GM10847 (cell line): ENCODE measurements around the gene FREM1.

Source experiments
- POLR2A ChIP-seq: IDR thresholded peaks from 2 replicates; pipeline ENCODE4 v1.6.1; 2011; ENCODE audit not compliant: insufficient read length; ENCODE audit errors: extremely low read depth

FREM1 gene, protein sequence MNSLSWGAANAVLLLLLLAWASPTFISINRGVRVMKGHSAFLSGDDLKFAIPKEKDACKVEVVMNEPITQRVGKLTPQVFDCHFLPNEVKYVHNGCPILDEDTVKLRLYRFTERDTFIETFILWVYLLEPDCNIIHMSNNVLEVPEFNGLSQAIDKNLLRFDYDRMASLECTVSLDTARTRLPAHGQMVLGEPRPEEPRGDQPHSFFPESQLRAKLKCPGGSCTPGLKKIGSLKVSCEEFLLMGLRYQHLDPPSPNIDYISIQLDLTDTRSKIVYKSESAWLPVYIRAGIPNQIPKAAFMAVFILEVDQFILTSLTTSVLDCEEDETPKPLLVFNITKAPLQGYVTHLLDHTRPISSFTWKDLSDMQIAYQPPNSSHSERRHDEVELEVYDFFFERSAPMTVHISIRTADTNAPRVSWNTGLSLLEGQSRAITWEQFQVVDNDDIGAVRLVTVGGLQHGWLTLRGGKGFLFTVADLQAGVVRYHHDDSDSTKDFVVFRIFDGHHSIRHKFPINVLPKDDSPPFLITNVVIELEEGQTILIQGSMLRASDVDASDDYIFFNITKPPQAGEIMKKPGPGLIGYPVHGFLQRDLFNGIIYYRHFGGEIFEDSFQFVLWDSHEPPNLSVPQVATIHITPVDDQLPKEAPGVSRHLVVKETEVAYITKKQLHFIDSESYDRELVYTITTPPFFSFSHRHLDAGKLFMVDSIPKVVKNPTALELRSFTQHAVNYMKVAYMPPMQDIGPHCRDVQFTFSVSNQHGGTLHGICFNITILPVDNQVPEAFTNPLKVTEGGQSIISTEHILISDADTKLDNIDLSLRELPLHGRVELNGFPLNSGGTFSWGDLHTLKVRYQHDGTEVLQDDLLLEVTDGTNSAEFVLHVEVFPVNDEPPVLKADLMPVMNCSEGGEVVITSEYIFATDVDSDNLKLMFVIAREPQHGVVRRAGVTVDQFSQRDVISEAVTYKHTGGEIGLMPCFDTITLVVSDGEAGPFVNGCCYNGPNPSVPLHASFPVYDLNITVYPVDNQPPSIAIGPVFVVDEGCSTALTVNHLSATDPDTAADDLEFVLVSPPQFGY (N-terminal part only)

DNA sequence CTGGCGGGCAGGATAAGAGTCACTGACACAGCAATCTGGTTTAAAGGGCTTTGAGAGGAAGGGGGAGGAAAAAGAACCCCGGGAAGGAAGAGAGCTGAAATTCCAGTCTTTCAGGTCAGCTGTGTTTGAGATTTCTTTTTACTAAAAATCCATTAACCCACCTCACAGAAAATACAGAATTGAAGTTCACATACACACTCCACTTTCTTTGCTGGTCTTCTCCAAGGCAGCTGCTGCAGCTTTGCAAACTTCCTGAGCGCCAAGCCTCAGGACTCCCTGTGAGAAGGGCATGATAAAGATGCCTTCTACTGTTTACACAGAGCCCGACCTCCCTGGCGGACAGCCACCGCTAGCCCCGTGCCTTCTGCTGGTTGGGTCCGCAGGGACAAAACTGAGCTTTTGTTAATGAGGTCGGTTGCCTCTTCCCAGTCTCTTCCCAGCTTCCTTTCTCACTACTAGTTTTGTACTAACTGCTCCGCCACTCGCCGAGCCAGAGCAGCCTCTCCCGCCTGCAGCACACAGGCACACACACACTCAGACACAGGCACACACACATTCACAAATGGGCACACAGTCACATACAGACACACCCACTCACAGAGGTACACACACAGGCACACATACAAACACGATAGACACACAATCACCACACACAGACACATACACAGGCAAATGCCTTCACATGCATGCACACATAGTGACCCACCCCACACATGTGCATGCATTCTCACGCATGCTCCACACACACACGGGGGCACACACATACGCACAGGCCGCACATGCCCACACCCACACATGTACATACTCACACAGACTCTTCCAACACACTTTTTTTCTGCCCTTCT is at the start of gene FREM1:
FREM1 (minus strand) TSS at position 468 of the 845 bp plus-strand sequence. CDS start 41,451 bp downstream, outside the sequence.
- TF ChIP-seq POLR2A: no peak

DNA sequence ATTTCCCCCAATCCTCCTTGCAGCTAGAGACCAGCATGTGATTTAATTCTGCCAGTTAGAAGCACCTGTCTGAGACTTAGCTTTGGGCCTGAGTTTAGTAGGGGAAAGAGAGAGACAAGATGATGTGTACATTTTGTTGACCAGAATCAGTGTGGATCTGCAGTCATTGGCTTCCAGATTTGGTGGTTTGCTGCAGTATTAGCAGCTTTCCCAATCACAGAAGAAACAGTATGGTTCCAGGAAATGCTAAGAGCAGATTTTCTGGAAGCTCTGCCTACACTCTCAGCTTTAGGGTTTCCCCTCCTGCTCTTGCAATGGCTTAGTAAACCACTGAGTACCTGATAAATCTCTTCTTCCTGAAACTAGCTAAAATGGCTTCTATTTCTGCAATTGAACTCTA is 48.8 kb upstream of the FREM1 start:
- no peak for TF ChIP-seq POLR2A

DNA sequence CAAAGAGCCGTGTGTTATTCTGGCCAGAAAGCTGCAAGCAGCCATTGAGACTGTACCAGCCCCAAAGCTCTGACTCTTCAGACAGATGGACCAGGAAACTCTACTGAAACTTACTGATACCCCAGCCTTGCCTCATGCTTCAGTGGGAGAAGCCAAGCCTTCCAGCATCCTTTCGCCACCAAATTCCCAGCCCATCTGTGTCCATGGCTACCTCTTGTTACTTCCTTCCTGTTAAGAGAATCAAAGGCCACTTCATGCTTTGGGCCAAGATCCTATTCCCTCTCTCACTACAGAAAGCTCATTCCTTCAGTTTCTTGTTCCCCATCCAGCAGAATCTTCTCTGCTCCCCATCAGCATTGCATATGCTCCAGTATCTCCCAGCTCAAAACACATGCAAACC is 46.9 kb upstream of the FREM1 start:
- no peak for TF ChIP-seq POLR2A

DNA sequence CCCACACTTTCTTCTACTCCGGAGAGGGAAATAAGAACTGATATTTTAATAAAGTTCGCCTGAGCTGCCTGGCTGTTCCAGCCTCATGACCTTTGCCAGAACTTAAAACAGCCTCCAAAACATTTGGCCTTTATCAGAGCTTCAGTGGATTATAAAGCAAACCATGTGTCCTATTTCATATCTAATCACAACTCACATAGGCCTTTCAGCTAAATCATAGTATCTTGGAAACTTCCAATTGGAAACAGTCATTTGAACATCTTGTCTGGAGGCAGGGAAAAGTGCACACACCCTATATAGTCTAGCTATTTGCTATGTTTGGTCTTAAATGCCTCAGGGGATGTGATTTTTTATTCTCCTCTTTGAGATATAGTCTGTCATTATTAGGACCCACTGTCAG is 46.0 kb upstream of the FREM1 start:
- no peak for TF ChIP-seq POLR2A

DNA sequence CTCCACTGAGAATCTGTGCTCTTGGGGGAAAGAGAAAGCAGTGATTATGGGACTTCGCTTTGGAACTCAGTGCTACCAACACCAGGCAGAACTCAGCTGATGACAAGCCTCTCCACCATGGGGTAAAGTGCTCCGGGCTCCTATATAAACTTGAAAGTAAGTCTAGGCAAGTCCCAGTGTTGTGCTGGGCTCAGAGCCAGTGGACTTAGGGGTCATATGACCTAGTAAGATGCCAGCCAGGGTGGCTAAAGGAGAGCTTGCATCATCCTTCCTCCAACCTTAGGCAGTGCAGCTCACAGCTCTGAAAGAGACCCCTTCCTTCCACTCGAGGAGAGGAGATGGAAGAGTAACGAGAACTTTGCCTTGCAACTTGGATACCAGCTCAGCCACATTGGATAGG is 35.1 kb upstream of the FREM1 start:
- TF ChIP-seq POLR2A: no peak

DNA sequence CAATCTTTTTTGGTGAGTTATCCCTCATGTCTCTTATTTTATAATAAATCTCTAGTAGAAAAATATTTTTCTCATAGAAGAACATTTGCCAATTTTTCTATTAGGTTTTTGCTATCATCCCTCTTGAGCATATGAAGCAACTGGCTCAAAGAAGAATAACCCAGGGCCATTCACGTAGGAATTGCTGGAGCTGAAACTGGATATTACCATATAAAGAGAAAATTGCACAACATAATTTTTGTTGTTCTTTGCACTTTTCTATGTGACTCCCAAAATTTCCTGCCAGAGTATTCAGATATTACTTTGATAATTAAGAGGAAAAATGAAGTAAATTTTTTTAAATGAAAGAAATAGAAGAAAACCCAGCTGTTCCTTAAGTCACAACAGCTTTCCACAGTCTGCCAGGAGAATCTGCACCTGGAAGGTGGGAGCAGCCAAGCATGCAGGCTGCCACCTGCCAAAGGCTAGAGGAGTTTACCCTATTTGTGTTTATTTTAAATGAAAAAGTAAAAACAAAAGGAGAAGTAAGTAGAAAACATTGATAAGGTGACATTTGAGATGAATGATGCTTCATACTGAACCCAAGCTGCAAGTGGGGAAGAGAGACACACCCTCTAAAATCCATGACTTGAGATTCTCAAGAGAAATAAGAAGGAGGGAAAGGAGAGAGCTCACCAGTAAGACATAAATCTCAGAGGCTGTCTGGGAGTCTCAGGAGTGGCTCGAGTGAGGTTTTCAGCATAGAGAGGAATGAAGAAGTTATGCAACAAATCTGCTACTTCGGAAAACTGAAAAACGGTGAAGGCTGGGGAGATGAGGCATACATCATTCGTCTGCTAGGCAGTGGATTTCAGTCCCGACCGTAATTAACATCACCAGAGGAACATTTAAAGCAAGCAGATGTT is 31.5 kb upstream of the FREM1 start:
- no peak for TF ChIP-seq POLR2A

DNA sequence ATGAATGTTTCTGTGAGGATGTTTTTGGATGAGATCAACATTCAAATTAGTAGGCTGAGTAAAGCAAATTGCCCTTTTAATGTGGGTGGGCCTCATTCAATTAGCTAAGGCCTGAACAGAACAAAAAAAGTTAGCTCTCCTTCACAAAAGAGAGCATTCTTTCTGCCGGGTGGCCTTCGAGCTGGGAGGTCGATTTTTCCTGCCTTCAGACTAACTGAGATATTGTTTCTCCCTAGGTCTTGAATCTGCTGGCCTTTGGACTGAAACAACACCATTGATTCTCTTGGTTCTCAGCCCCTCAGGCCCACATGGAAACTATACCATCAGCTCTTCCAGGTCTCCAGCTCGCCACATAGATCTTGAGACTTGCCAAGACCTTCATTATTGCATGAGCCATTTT is 29.1 kb upstream of the FREM1 start:
- no peak for TF ChIP-seq POLR2A

DNA sequence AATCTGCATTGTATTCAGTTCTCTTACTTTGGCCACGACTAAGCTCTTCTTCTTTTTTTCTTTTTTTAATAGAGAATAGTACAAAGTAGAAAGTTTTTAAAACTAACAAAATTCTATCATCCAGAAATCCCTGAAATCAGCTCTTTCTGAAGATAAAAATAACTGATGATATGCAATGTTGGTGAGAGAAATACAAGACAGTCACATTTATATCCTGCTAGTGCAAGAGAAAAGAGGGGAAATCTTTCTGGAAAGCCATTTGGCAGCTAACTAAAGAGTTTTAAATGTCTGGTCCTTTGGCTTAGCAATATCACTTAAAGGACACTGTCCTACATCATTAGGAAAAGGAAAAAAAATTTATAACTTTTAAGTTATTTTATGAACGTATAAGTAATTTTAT is 27.0 kb upstream of the FREM1 start:
- TF ChIP-seq POLR2A: no peak

DNA sequence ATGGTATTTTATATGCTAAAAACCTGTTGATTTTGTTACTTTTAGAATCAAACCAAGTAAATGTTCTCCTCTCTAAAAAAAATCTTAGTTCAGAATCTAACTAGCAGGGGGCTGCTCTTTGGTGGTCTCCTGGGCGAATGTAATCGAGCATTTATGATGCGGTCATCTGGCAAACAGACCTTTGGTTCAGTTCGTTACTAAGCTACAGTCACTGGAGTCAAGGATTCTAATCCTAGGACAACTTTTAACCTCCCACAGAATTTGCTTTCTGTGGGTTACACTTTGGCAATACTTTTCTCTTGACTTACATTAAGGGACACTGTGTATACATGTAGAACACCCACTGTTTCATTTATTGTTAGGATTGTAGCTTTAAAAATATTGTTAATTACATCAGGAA is 26.3 kb upstream of the FREM1 start:
- no peak for TF ChIP-seq POLR2A

DNA sequence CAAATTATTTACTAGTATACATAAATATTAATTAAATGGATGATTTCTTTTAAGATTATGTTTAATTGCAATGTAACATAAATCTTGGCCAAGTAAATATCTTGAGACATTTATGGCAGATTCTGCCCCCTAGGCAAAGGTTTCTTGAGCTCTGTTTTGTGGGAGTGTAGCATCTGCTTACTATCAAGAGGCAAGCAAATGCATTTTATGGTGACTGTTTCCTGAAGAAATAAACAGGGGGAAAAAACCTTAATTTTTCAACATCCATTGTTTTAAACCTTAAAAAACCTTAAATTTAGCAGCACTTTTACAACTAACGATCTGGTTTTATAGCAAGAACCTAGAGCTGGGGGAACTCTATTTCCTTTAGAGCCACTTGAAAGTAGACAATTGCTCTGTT is 25.7 kb upstream of the FREM1 start:
- no peak for TF ChIP-seq POLR2A

DNA sequence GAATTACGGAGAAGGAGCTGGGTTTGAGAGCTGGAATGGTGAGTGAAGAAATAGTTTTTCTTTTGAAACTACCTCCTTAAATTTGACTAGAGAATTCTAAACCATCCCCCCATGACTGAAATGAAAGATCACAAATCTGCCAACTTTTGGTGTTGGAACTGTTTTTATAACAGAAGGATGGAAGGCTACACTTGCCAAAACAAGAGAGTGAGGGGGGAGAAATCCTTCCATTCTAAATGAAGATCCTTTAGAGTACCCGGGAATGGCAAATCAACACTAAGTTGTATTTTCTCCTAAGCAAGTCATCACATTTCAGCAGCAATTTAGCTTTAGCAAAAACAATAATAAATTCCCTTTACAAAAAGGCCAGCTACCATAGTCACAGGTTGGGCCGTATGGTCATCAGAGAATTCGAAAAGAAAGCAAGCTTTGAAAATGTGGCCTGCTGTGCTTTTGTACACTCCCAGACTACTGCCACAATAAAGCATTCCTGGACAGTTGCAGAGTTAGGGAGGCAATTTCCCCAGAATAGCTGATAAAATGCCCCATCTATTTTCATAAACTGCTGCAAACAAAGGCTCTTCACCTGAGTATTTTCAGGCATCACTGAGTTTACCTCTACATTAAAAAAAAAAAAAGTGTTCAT is 25.0 kb upstream of the FREM1 start:
- no peak for TF ChIP-seq POLR2A

DNA sequence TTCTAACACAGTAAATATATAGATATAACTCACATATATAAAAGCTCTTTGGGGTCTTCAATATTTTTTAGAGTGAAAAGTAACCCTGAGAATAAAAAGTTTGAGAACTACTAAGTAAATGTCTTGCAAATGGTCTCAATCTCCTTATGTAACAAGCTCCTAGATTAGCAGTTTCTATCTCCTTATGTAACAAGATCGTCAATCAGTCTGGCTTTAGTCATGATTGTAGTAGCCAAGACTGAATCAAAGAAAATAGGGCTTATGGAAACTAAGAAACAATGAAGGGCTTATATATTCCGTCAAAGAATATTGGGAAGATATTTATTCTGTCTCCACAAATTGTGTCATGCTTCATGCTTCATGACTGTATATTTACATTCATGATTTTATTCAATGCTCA is 22.4 kb upstream of the FREM1 start:
- TF ChIP-seq POLR2A: no peak

DNA sequence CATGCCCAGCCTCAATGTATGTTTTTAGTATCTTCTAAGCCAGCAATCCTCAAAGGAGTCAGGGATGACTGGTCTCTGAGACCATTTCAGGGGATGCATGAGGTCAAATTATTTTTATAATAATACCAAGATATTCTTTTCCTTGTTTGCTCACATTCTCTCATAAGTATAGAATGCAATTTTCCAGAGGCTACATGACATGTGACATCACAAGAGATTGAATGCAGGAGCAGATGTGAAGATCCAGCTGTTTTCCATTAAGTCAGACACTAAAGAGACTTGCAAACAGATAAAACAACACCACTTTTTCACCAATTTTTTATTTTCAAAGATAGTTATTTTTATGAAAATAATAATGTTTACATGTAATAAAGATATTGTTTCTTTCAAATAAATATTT is 22.0 kb upstream of the FREM1 start:
- no peak for TF ChIP-seq POLR2A
